Measurements from ENCODE around the gene PDCD11.

The PDCD11 gene

GRCh38 chr10:103417601-103418000, 21.2 kb downstream of the PDCD11 start:
- no peak for DNase-seq (ENCODE audit: low spot score)

GRCh38 chr10:103419101-103419500, 22.7 kb downstream of the PDCD11 start:
- no peak for DNase-seq (ENCODE audit: low spot score)

- DNase-seq (ENCODE audit: low spot score) = no peak
Observed at GRCh38 chr10:103423748-103424147, 27.3 kb downstream of the PDCD11 start.

DNA sequence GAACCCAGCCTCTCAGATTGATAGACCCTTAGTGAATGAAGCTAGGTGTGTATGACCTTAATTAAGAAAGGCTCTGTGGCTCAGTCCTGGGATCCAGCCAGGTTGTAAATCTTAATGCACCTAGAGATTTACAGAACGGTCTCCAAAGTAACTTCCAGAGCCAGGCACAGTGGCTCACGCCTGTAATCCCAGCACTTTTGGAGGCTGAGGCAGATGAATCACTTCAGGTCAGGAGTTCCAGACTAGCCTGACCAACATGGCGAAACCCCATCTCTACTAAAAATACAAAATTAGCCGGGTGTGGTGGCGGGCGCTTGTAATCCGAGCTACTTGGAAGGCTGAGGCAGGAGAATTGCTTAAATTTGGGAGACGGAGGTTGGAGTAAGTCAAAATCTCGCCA, 31.4 kb downstream of the PDCD11 start:
- DNase-seq (ENCODE audit: low spot score) = no peak

- no peak for DNase-seq (ENCODE audit: low spot score)
Observed at GRCh38 chr10:103428989-103429643, 32.7 kb downstream of the PDCD11 start.

DNA sequence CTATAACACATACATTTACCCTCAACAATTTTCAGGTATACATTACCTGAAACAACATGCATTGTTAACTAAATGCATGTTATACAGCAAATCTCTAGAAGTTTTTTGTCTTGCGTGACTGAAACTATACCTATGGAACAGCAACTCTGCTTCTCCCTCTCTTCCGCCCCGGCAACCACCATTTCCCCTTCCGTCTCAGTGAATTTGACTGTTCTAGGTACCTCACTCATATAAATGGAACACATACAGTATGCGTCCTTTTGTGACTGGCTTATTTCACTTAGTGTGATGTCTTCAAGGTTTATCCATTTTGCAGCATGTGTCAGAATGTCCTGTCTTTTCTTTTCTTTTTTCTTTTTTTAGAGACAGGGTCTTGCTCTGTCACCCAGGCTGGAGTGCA, 33.2 kb downstream of the PDCD11 start:
- peak; percentile 15 for DNase-seq (ENCODE audit: low spot score)

GRCh38 chr10:103431902-103432301, 35.5 kb downstream of the PDCD11 start:
- DNase-seq (ENCODE audit: low spot score) = no peak

DNA sequence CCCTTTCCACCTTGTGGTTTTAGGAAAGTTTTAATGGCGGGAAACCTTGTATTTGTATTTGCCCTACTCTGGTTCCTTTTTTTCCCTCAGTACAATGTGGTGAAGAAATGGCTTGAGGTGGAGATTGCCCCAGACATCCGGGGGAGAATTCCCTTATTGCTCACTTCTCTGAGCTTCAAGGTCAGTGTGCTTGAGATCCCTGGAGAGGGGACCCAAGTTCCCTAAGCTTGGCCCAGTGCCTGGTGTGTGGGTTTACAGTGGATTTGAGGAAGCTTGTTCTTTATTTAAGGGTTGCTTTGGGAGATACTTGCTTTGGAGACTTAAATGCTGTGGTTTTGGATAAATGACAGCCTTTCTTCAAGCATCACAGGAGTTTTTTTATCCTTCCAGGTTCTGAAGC, 37.4 kb downstream of the PDCD11 start:
- no peak for DNase-seq (ENCODE audit: low spot score)

DNA sequence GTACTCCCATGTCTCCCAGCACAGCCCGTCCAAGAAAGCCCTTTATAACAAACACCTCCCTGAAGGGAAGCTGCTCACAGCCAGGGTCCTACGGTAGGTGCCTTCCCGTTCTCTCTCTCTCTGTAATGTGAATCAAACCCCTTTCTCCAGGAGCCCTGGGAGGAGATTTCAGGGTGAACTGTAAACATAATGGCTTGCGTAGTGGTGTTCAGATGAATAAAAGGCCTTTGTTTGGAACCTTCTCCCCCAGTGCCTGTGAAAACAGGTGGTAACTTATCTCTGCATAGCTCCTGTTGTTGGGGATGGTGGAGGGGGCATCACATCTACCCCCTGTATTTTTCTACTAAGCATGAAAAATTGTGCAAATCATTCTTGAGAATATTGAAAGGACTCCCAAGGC, 43.4 kb downstream of the PDCD11 start:
- no peak for DNase-seq (ENCODE audit: low spot score)

- no peak for DNase-seq (ENCODE audit: low spot score)
Observed at GRCh38 chr10:103440416-103440815, 44.0 kb downstream of the PDCD11 start.

DNA sequence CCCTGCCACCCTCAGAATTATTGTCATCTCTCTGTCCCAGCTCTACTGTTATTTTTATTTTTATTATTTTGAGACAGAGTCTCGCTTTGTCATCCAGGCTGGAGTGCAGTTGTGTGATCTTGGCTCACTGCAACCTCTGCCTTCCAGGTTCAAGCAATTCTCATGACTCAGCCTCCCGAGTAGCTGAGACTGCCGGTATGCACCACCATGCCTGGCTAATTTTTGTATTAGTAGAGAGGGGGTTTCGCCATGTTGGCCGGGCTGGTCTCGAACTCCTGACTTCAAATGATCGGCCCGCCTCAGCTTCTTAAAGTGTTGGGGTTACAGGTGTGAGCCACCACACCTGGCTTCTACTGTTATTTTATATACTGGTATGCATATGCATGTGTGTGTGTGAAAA, 44.8 kb downstream of the PDCD11 start:
- no peak for DNase-seq (ENCODE audit: low spot score)

DNA sequence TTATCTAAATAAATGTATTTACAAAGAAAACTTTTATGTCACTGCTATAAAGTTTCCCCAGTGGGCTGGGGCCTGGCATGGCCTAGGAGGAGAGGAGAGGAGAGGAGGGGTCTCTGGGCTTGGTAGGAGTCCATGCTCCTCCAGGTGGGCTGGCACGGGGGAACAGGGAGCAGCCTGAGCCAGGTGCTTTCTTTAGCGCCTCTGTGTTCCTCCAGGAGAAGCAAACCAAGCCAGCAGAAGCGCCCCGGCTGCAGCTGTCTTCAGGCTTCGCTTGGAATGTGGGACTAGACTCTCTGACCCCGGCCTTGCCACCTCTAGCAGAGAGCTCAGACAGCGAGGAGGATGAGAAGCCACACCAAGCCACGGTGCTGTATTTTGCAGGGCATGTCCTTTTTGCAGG, 45.2 kb downstream of the PDCD11 start:
- DNase-seq (ENCODE audit: low spot score) = no peak

DNA sequence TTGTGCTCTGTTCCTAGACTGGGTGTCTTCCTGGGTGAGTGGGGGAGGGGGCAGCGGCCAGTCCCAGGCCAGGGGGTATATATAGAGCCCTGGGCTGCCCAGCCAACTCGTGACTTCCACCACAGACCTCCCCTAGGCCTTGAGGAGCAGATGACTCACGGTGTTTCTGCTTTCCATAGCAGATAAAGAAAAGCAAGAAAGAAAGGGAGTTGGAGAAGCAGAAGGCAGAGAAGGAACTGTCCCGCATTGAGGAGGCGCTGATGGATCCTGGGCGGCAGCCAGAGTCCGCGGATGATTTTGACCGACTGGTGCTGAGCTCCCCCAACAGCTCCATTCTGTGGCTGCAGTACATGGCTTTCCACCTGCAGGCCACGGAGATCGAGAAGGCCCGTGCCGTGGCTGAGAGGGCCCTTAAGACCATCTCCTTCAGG, 45.6 kb downstream of the PDCD11 start:
- no peak for DNase-seq (ENCODE audit: low spot score)

DNA sequence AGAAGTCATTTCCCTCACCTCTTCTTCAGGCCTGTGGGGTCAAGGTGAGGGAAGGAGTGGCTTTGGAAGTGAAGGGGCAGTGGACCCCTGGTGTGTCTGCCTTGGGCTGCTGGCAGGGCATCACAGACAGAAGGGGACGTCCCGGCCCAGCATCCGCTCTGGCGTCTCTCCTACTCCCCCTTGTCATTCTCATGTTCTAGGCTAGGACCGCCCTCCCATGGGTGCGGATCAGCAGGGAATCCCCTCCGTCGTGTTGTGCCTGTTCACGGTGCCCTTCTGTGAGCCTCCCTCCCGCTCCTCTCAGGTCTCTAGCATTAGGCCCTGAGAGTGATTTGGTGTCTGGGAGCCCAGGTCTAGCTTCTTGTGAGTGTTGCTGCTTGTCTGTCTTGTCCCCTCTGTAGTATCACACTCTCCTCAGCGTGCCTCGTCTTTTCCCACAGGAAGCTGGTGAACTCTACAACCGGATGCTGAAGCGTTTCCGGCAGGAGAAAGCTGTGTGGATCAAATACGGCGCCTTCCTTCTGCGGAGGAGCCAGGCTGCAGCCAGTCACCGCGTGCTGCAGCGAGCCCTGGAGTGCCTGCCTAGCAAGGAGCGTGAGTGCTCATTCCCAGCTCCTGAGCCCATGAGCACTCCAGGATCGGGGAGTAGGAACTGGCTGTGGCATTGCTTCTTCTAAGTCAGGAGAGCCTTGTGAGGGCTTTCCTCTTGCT, 47.2 kb downstream of the PDCD11 start:
- DNase-seq (ENCODE audit: low spot score) = no peak

GRCh38 chr10:103444478-103444877, 48.1 kb downstream of the PDCD11 start:
- no peak for DNase-seq (ENCODE audit: low spot score)

DNA sequence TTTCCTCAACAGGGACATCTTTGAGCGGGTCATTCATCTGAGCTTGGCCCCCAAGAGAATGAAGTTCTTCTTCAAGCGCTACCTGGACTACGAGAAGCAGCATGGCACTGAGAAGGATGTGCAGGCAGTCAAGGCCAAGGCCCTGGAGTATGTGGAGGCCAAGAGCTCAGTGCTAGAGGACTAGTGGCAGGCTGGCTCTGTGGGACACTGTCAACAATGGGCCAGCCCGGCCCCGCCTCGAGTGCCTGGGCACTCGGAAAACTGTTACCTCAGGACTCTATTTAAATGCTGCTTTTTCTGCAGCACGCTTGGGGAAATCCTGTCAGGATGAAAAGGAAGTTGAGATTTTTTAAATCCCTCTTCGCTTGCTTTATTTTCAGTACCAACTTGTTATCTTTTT, 48.9 kb downstream of the PDCD11 start:
- no peak for DNase-seq (ENCODE audit: low spot score)

- DNase-seq (ENCODE audit: low spot score) = no peak
Observed at GRCh38 chr10:103445767-103446567, 49.5 kb downstream of the PDCD11 start.

GRCh38 chr10:103447187-103447586, 50.8 kb downstream of the PDCD11 start:
- no peak for DNase-seq (ENCODE audit: low spot score)

GRCh38 chr10:103448746-103449145, 52.3 kb downstream of the PDCD11 start:
- DNase-seq (ENCODE audit: low spot score) = no peak

- DNase-seq (ENCODE audit: low spot score) = no peak
Observed at GRCh38 chr10:103449208-103450144, 53.0 kb downstream of the PDCD11 start.

GRCh38 chr10:103450201-103450695, 53.8 kb downstream of the PDCD11 start:
- no peak for DNase-seq (ENCODE audit: low spot score)

Data from CD4-positive, alpha-beta T cell treated with Interleukin-6 at 100 ng/mL for 8 hours (primary cell).